HepG2 (cell line): ENCODE data around the gene HSD11B1L. TPM values are rescaled to one million over a fixed set of nuclear protein-coding genes. Genes with fewer than 3 reads are reported as not detected.

Source experiments
- AGO2 ChIP-seq: fragments of 200-400 bp; formaldehyde crosslinking; optimal IDR thresholded peaks from 2 replicates; pipeline ENCODE3; 2017; ENCODE audit warnings: mild to moderate bottlenecking, low read depth, low read length, moderate library complexity
- HNF4A ChIP-seq: sonication (generic); formaldehyde crosslinking; IDR thresholded peaks from 2 replicates; pipeline ENCODE4 v1.4.0; 2020; ENCODE audit warnings: missing genetic modification reagents
- NR2C2 ChIP-seq: sonication (generic); formaldehyde crosslinking; IDR thresholded peaks from 2 replicates; pipeline ENCODE4 v1.4.0; 2020; ENCODE audit warnings: missing genetic modification reagents, mild to moderate bottlenecking, moderate library complexity, borderline replicate concordance
- NR2F1 ChIP-seq, 2 experiments: fragments of 450-650 bp in 1 of 2; formaldehyde crosslinking in 1 of 2; IDR thresholded peaks; 2 replicates each; pipeline versions ENCODE4 v1.5.0 to v1.6.1; 2016 to 2020; ENCODE audit warnings: mild to moderate bottlenecking in 1 of 2, missing compliant biosample characterization in 1 of 2, missing genetic modification reagents in 1 of 2, moderate library complexity in 1 of 2
- NR2F6 ChIP-seq, 2 experiments: IDR thresholded peaks; 2 replicates each; pipeline ENCODE4 v1.6.1; 2016; ENCODE audit warnings: antibody characterized with exemption in 1 of 2, mild to moderate bottlenecking in 1 of 2
- SALL1 ChIP-seq: sonication (generic); formaldehyde crosslinking; IDR thresholded peaks from 2 replicates; pipeline ENCODE4 v1.8.0; 2022; ENCODE audit warnings: mild to moderate bottlenecking, missing genetic modification reagents
- ZBTB38 ChIP-seq: sonication (generic); formaldehyde crosslinking; IDR thresholded peaks from 2 replicates; pipeline ENCODE4 v1.5.1; 2020; ENCODE audit warnings: mild to moderate bottlenecking, missing genetic modification reagents
- ZNF263 ChIP-seq: sonication (generic); formaldehyde crosslinking; IDR thresholded peaks from 2 replicates; pipeline ENCODE4 v1.4.0; 2020; ENCODE audit warnings: missing genetic modification reagents
- ZNF329 ChIP-seq: sonication (generic); formaldehyde crosslinking; IDR thresholded peaks from 2 replicates; pipeline ENCODE4 v1.9.0; 2021; ENCODE audit warnings: low read depth, mild to moderate bottlenecking, missing genetic modification reagents
- ZNF605 ChIP-seq: sonication (generic); formaldehyde crosslinking; IDR thresholded peaks from 2 replicates; pipeline ENCODE4 v1.8.0; 2022; ENCODE audit warnings: mild to moderate bottlenecking, missing genetic modification reagents
- ZNF709 ChIP-seq: sonication (generic); formaldehyde crosslinking; IDR thresholded peaks from 2 replicates; pipeline ENCODE4 v1.5.0; 2020; ENCODE audit warnings: mild to moderate bottlenecking, missing genetic modification reagents
- ZSCAN30 ChIP-seq: sonication (generic); formaldehyde crosslinking; IDR thresholded peaks from 2 replicates; pipeline ENCODE4 v1.5.0; 2020; ENCODE audit warnings: mild to moderate bottlenecking, missing genetic modification reagents
- polyA plus RNA-seq, 8 experiments: library from polyadenylated mRNA; depleted of rRNA in 3 of 8; stranded (reverse) in 7 of 8; unstranded in 1 of 8; fragments of >200 nt; fragmentation: Illumina TruSeq in 4 of 8; extraction: Trizol in 4 of 8; gene quantifications; 2 replicates each; pipeline versions ENCODE4 v1.2.1 to v1.2.3, GENCODE V29; 2011 to 2016; ENCODE audit warnings: low read depth in 4 of 8, missing spikeins in 1 of 8, mixed read lengths in 1 of 8; ENCODE audit not compliant: insufficient read depth in 1 of 8
- total RNA-seq, 5 experiments: library from RNA; depleted of rRNA; stranded (reverse); fragments of >200 nt; fragmentation: Illumina TruSeq; extraction: Trizol; gene quantifications; 2 replicates each; pipeline ENCODE4 v1.2.3, GENCODE V29; 2016; ENCODE audit warnings: low read depth in 1 of 5
- TF ChIP-seq, protein P1 (sequence below): sonication (generic); formaldehyde crosslinking; conservative IDR thresholded peaks from 2 replicates; pipeline ENCODE4 v1.4.0; 2020; ENCODE audit warnings: mild to moderate bottlenecking, missing genetic modification reagents, moderate library complexity

HSD11B1L gene
- total and polyA plus RNA-seq, 2 of the 13 experiments (the other 11 are each of a cell fraction or from before 2014, with no cell fraction given) = 2.8 to 3.9 TPM

- TF ChIP-seq ZNF329 (CRISPR knock-in tag) = no peak
- TF ChIP-seq ZSCAN30 (CRISPR knock-in tag) = no peak
- TF ChIP-seq AGO2 = peak; percentile 51
- TF ChIP-seq HNF4A (CRISPR knock-in tag) = peak; percentile 35; the same call in 1 of the 2 replicates
- peak; percentile 61; the same call in 1 of the 2 replicates for TF ChIP-seq NR2F6 (IDR thresholded peaks at IDR 0.05)
- TF ChIP-seq NR2F6 (CRISPR knock-in tag; IDR thresholded peaks at IDR 0.05) = peak; percentile 44; the same call in 1 of the 2 replicates
- TF ChIP-seq SALL1 (CRISPR knock-in tag) = peak; percentile 8; the same call in 1 of the 2 replicates
- 0 out of 4 replicates have a peak, but pooled peaks have one; percentile 12 to 21 for TF ChIP-seq NR2F1 (CRISPR knock-in tag; IDR thresholded peaks at IDR 0.05)
- no peak for TF ChIP-seq ZNF709
- TF ChIP-seq ZBTB38 (CRISPR knock-in tag) = 0 out of 2 replicates have a peak, but pooled peaks have one; percentile 57
- TF ChIP-seq, protein P1, sequence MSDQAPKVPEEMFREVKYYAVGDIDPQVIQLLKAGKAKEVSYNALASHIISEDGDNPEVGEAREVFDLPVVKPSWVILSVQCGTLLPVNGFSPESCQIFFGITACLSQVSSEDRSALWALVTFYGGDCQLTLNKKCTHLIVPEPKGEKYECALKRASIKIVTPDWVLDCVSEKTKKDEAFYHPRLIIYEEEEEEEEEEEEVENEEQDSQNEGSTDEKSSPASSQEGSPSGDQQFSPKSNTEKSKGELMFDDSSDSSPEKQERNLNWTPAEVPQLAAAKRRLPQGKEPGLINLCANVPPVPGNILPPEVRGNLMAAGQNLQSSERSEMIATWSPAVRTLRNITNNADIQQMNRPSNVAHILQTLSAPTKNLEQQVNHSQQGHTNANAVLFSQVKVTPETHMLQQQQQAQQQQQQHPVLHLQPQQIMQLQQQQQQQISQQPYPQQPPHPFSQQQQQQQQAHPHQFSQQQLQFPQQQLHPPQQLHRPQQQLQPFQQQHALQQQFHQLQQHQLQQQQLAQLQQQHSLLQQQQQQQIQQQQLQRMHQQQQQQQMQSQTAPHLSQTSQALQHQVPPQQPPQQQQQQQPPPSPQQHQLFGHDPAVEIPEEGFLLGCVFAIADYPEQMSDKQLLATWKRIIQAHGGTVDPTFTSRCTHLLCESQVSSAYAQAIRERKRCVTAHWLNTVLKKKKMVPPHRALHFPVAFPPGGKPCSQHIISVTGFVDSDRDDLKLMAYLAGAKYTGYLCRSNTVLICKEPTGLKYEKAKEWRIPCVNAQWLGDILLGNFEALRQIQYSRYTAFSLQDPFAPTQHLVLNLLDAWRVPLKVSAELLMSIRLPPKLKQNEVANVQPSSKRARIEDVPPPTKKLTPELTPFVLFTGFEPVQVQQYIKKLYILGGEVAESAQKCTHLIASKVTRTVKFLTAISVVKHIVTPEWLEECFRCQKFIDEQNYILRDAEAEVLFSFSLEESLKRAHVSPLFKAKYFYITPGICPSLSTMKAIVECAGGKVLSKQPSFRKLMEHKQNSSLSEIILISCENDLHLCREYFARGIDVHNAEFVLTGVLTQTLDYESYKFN (CRISPR knock-in tag) = 0 out of 2 replicates have a peak, but pooled peaks have one; percentile 35
- peak; percentile 65 for TF ChIP-seq NR2C2 (CRISPR knock-in tag)
- peak; percentile 99 for TF ChIP-seq ZNF263
- no peak for TF ChIP-seq ZNF605 (CRISPR knock-in tag)
These were observed 2.6 kb upstream of the HSD11B1L start (continued) for GRCh38 chr19:5678071-5678718.
